HCT116 (cell line): Measurements from ENCODE around the gene TRIM67. TPM values are rescaled to one million over a fixed set of nuclear protein-coding genes. Genes with fewer than 3 reads are reported as not detected.
"Not testable (repeated sequence)": the region's sequence is repeated elsewhere in the genome, so short reads cannot be mapped to it uniquely, and the experiment has no call there.

Experiments
- ATAC-seq: fragments of 200-7000 bp; cut with Tn5 transposase; 2 replicates; pipeline ENCODE4 v1.9.1; 2020; ENCODE audit warnings: mild to moderate bottlenecking, moderate library complexity
- BruUV-seq: library from RNA; stranded (reverse); fragments of 400-500 nt; replicated peaks from 2 replicates; lab custom pipeline; 2021; lab: Mats Ljungman, UMichigan
- CTCF ChIA-PET: fragments of 300-600 bp; sonication (Branson Sonifier 250); formaldehyde crosslinking; loops from one replicate; lab custom pipeline; 2021; ENCODE audit warnings: antibody characterized with exemption; lab: Charles Lee
- POLR2A ChIA-PET: fragments of 300-600, 350-600 bp; sonication (Branson Sonifier 250); formaldehyde crosslinking; loops from one replicate; lab custom pipeline; 2021; ENCODE audit warnings: antibody characterized with exemption; lab: Charles Lee
- RAD21 ChIA-PET, 2 experiments: fragments of 300-600 bp; sonication (Branson Sonifier 250); formaldehyde crosslinking; loops; one replicate each; lab custom pipeline; 2023; ENCODE audit warnings: low total read pairs in 2 of 2; ENCODE audit not compliant: uncharacterized antibody in 2 of 2, unreplicated experiment in 2 of 2, low non-redundant PET in 1 of 2; lab: Charles Lee
- DNase-seq: peaks from one replicate; pipeline ENCODE4 v3.0.0-alpha.2; 2010; ENCODE audit warnings: low read depth, low spot score
- H2AFZ ChIP-seq: fragments of 200-600 bp; shearing (Covaris generic), sonication (generic); 2 replicates; pipeline ENCODE4 v1.6.1; 2017; ENCODE audit warnings: low read depth, mixed run types, mixed read lengths, antibody characterized with exemption, low read length; ENCODE audit not compliant: poor library complexity, severe bottlenecking
- H3K27ac ChIP-seq: 2 replicates; pipeline ENCODE4 v1.5.1; 2012; ENCODE audit warnings: low read depth, low read length
- H3K27me3 ChIP-seq: fragments of 200-600 bp; sonication (generic); 2 replicates; pipeline ENCODE4 v1.6.1; 2016; ENCODE audit warnings: mixed run types, low read length, mixed read lengths; ENCODE audit not compliant: insufficient read depth
- H3K36me3 ChIP-seq, 2 experiments: fragments of 200-500 bp in 1 of 2; fragments of 200-600 bp in 1 of 2; sonication (Bioruptor generic) in 1 of 2; sonication (generic) in 1 of 2; 2 replicates each; pipeline versions ENCODE4 v1.5.1 to v1.6.1; 2014 to 2016; ENCODE audit warnings: low read length in 2 of 2, inconsistent platforms in 1 of 2, mixed read lengths in 1 of 2, mixed run types in 1 of 2; ENCODE audit not compliant: insufficient read depth in 2 of 2, control insufficient read depth in 1 of 2
- H3K4me1 ChIP-seq, 2 experiments: fragments of 200-600 bp in 1 of 2; sonication (generic) in 1 of 2; 2 replicates each; pipeline versions ENCODE4 v1.5.1 to v1.6.1; 2012 to 2017; ENCODE audit warnings: low read length in 2 of 2, inconsistent platforms in 1 of 2, mild to moderate bottlenecking in 1 of 2, mixed read lengths in 1 of 2, mixed run types in 1 of 2, moderate library complexity in 1 of 2; ENCODE audit not compliant: insufficient read depth in 2 of 2, control insufficient read depth in 1 of 2
- H3K4me2 ChIP-seq: fragments of 200-600 bp; sonication (generic); 2 replicates; pipeline ENCODE4 v1.6.1; 2017; ENCODE audit warnings: mixed run types, low read length, mixed read lengths
- H3K4me3 ChIP-seq, 2 experiments: fragments of 200-600 bp in 1 of 2; sonication (generic) in 1 of 2; replicated peaks in 1 of 2; 2 replicates each; pipeline ENCODE4 v1.5.1; 2011 to 2016; ENCODE audit warnings: low read length in 2 of 2, control low read depth in 1 of 2, low read depth in 1 of 2, mild to moderate bottlenecking in 1 of 2, mixed read lengths in 1 of 2, mixed run types in 1 of 2
- H3K79me2 ChIP-seq: fragments of 200-600 bp; sonication (generic); 2 replicates; pipeline ENCODE4 v1.6.1; 2017; ENCODE audit warnings: mild to moderate bottlenecking, mixed run types, low read length, moderate library complexity, mixed read lengths; ENCODE audit not compliant: insufficient read depth
- H3K9ac ChIP-seq: fragments of 200-600 bp; sonication (generic); 2 replicates; pipeline ENCODE4 v1.6.1; 2016; ENCODE audit warnings: low read length, mixed read lengths
- H3K9me2 ChIP-seq: fragments of 200-600 bp; sonication (generic), shearing (Covaris generic); 2 replicates; pipeline ENCODE4 v1.6.1; 2017; ENCODE audit warnings: mixed run types, mild to moderate bottlenecking, moderate library complexity; ENCODE audit not compliant: insufficient read depth
- H3K9me3 ChIP-seq, 2 experiments: fragments of 200-500 bp in 1 of 2; fragments of 200-600 bp in 1 of 2; sonication (Bioruptor generic) in 1 of 2; sonication (generic) in 1 of 2; 2 replicates each; pipeline ENCODE4 v1.6.1; 2014 to 2017; ENCODE audit warnings: low read length in 2 of 2, mixed read lengths in 2 of 2, inconsistent platforms in 1 of 2, low read depth in 1 of 2, mild to moderate bottlenecking in 1 of 2, mixed run types in 1 of 2, moderate library complexity in 1 of 2; ENCODE audit not compliant: control insufficient read depth in 1 of 2, insufficient read depth in 1 of 2
- H4K20me1 ChIP-seq: fragments of 200-600 bp; sonication (generic), shearing (Covaris generic); 2 replicates; pipeline ENCODE4 v1.6.1; 2017; ENCODE audit warnings: mixed run types, mild to moderate bottlenecking, moderate library complexity; ENCODE audit not compliant: insufficient read depth
- EGR1 ChIP-seq: IDR thresholded peaks from 2 replicates; pipeline ENCODE4 v1.6.1; 2012; ENCODE audit warnings: low read depth
- POLR2A ChIP-seq: IDR thresholded peaks from 2 replicates; pipeline ENCODE4 v1.7.0; 2011; ENCODE audit warnings: borderline replicate concordance; ENCODE audit not compliant: insufficient read depth, insufficient read length; ENCODE audit errors: extremely low read depth
- POLR2AphosphoS5 ChIP-seq: IDR thresholded peaks from 2 replicates; pipeline ENCODE4 v1.6.1; 2011; ENCODE audit warnings: mild to moderate bottlenecking, low read depth, low read length, moderate library complexity
- REST ChIP-seq: IDR thresholded peaks from 2 replicates; pipeline ENCODE4 v1.6.1; 2012; ENCODE audit warnings: low read depth
- SP1 ChIP-seq: IDR thresholded peaks from 2 replicates; pipeline ENCODE4 v1.6.1; 2012; ENCODE audit warnings: low read depth
- YY1 ChIP-seq: IDR thresholded peaks from 2 replicates; pipeline ENCODE4 v1.6.1; 2011; ENCODE audit warnings: low read length, low read depth, moderate library complexity, mild to moderate bottlenecking; ENCODE audit not compliant: insufficient replicate concordance; ENCODE audit errors: extremely low read depth
- intact Hi-C: fragments of 100-400 bp; cut with micrococcal nuclease; formaldehyde crosslinking; loops from 2 replicates; pipeline ENCODE4 v1.10.0; 2022
- total RNA-seq: library from RNA; stranded (reverse); gene quantifications from one replicate; pipeline ENCODE4 v1.2.1, GENCODE V29; 2021; ENCODE audit not compliant: unreplicated experiment
- TF ChIP-seq, protein P1 (sequence below): IDR thresholded peaks from 2 replicates; pipeline ENCODE4 v1.6.1; 2012

TRIM67 gene
- total RNA-seq, 1 experiment from 2014 or later, result 0.02 TPM

- ATAC-seq, H3K4me2 ChIP-seq, H3K9me3 ChIP-seq, H3K9ac ChIP-seq, H2AFZ ChIP-seq, H3K4me3 ChIP-seq, BruUV-seq, intact Hi-C loops, H4K20me1 ChIP-seq, RAD21 ChIA-PET, H3K27me3 ChIP-seq, H3K4me1 ChIP-seq, H3K79me2 ChIP-seq, H3K9me2 ChIP-seq, H3K36me3 ChIP-seq, DNase-seq, POLR2A ChIA-PET, CTCF ChIA-PET, H3K27ac ChIP-seq: not testable (repeated sequence)
Measured at GRCh38 chr1:231158141-231158540, 3.7 kb upstream of the TRIM67 start.

DNA sequence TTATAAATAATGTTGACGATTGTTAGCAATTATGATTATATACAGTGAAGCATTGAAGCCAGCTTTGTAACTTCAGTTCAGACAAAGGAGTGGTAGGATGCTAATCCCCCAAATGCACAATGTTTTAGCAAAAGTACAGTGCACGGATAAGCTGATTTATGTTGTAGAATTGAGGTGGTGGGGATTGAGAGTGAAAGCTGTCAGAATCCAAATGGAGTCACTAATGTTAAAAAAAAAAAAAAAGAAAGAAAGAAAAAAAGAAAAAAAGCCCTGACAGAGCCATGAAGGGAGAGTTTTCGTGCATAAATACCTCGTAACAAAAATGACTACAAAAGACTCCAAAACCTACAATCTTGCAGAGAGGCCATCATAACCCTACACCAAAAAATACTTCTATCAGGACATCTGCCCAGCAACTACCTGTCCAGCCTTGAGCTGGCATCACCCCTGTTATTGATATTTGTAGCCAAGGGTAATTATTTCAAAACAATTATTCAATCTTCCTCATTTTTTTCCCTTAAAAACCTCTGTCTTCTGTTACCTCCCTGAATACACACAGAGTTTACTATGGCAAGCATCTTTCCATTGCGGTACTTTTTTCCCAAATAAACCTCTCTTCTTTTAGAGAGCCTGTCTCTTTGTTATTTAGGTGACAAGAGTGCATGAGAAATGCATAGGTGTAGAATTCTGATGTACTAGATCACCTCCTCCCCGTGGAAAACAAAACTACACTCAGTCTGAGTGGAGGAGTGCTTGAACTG lies 2.5 kb upstream of the TRIM67 start:
- H3K36me3 ChIP-seq, result no peaks in the 10 kb centered on the region
- H4K20me1 ChIP-seq, result no peaks in the 10 kb centered on the region
- no peaks in the 10 kb centered on the region for H3K9me3 ChIP-seq
- H3K27ac ChIP-seq, result no peak overlapping the region
- RAD21 ChIA-PET, result interaction anchor here in 1 of 2 experiments (0.6 kb wide), 1 partner anchor 121 kb away, joined by 3 read pairs; no protein-coding TSS in a partner anchor
- intact Hi-C loops, result no loop called here
- H3K4me2 ChIP-seq, result no peak overlapping the region
- POLR2A ChIA-PET, result no interaction called here
- H3K9ac ChIP-seq, result no peak overlapping the region
- no peak overlapping the region for H3K4me3 ChIP-seq
- no peak for DNase-seq
- no peaks in the 10 kb centered on the region for H3K4me1 ChIP-seq
- no peaks in the 10 kb centered on the region for H3K9me2 ChIP-seq
- TF ChIP-seq POLR2AphosphoS5 (no peak), SP1 (no peak), YY1 (no peak), POLR2A (no peak), EGR1 (no peak), REST (no peak)
- TF ChIP-seq, protein P1, sequence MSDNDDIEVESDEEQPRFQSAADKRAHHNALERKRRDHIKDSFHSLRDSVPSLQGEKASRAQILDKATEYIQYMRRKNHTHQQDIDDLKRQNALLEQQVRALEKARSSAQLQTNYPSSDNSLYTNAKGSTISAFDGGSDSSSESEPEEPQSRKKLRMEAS, result no peak
- TF ChIP-seq, all 23 proteins: peak for 0
- Histone ChIP-seq H2AFZ (no peak overlapping the region), H3K79me2 (no peaks in the 10 kb centered on the region), H3K27me3 (no peaks in the 10 kb centered on the region)
- ATAC-seq, result no peak
- no TSS peak for BruUV-seq
- CTCF ChIA-PET, result no interaction called here
